IMR-90 (cell line): ENCODE results near the gene CAMTA1. TPM values are rescaled to one million over a fixed set of nuclear protein-coding genes. Genes with fewer than 3 reads are reported as not detected.

Source experiments
- ATAC-seq: fragments of 200-7000 bp; cut with Tn5 transposase; 2 replicates; pipeline ENCODE4 v1.9.1; 2020; ENCODE audit warnings: low read depth, mild to moderate bottlenecking, moderate library complexity
- BruUV-seq: library from RNA; stranded (reverse); fragments of 400-500 nt; replicated peaks from 2 replicates; lab custom pipeline; 2021; lab: Mats Ljungman, UMichigan
- CTCF ChIA-PET: fragments of 300-600 bp; formaldehyde crosslinking; extraction: SDS; loops from one replicate; lab custom pipeline; 2021; ENCODE audit warnings: antibody characterized with exemption; lab: Yijun Ruan, JAX
- POLR2A ChIA-PET: fragments of 300-600 bp; sonication (Branson Sonifier 250); formaldehyde crosslinking; loops from one replicate; lab custom pipeline; 2022; ENCODE audit warnings: antibody characterized with exemption; ENCODE audit not compliant: unreplicated experiment; lab: Charles Lee
- DNase-seq: peaks from one replicate; pipeline ENCODE4 v3.0.0; 2013
- H2AFZ ChIP-seq: replicated peaks from 2 replicates; pipeline ENCODE3; 2013; ENCODE audit warnings: low read length, mild to moderate bottlenecking; ENCODE audit not compliant: poor library complexity
- H2AK5ac ChIP-seq: 2 replicates; pipeline ENCODE4 v1.6.1; 2013; ENCODE audit warnings: low read depth, low read length, inconsistent platforms
- H2AK9ac ChIP-seq: replicated peaks from 2 replicates; pipeline ENCODE3; 2013; ENCODE audit warnings: mild to moderate bottlenecking, low read depth, low read length, moderate library complexity; ENCODE audit not compliant: poor library complexity
- H2BK120ac ChIP-seq: 2 replicates; pipeline ENCODE4 v1.6.1; 2013; ENCODE audit warnings: low read depth, low read length, inconsistent platforms
- H2BK15ac ChIP-seq: 3 replicates; pipeline ENCODE4 v1.6.1; 2013; ENCODE audit warnings: low read depth, low read length, inconsistent platforms
- H2BK20ac ChIP-seq: 2 replicates; pipeline ENCODE4 v1.6.1; 2013; ENCODE audit warnings: low read depth, mild to moderate bottlenecking, inconsistent platforms, low read length, moderate library complexity
- H2BK5ac ChIP-seq: 2 replicates; pipeline ENCODE4 v1.6.1; 2013; ENCODE audit warnings: mild to moderate bottlenecking, low read depth, low read length, inconsistent platforms; ENCODE audit not compliant: poor library complexity, severe bottlenecking
- H3K14ac ChIP-seq: replicated peaks from 2 replicates; pipeline ENCODE4 v1.6.1; 2013; ENCODE audit warnings: low read depth, low read length, inconsistent platforms
- H3K18ac ChIP-seq: 2 replicates; pipeline ENCODE4 v1.6.1; 2013; ENCODE audit warnings: low read depth, low read length, control low read depth
- H3K23ac ChIP-seq: 2 replicates; pipeline ENCODE4 v1.6.1; 2013; ENCODE audit warnings: low read depth, low read length, inconsistent platforms
- H3K27ac ChIP-seq: 2 replicates; pipeline ENCODE4 v1.5.1; 2013; ENCODE audit warnings: mild to moderate bottlenecking, control low read depth, low read length; ENCODE audit not compliant: insufficient read depth
- H3K27me3 ChIP-seq: 2 replicates; pipeline ENCODE4 v1.6.1; 2013; ENCODE audit warnings: low read length; ENCODE audit not compliant: control insufficient read depth, insufficient read depth
- H3K36me3 ChIP-seq: 2 replicates; pipeline ENCODE4 v1.6.1; 2013; ENCODE audit warnings: low read length, mixed read lengths; ENCODE audit not compliant: control insufficient read depth, insufficient read depth
- H3K4ac ChIP-seq: 2 replicates; pipeline ENCODE4 v1.6.1; 2013; ENCODE audit warnings: low read depth, low read length, inconsistent platforms
- H3K4me1 ChIP-seq: 2 replicates; pipeline ENCODE4 v1.6.1; 2013; ENCODE audit warnings: low read length, mixed read lengths; ENCODE audit not compliant: control insufficient read depth, insufficient read depth
- H3K4me2 ChIP-seq: 2 replicates; pipeline ENCODE4 v1.6.1; 2013; ENCODE audit warnings: low read depth, mild to moderate bottlenecking, control low read depth, low read length, moderate library complexity
- H3K4me3 ChIP-seq: 2 replicates; pipeline ENCODE4 v1.5.1; 2013; ENCODE audit warnings: low read depth, mild to moderate bottlenecking, control low read depth, low read length, moderate library complexity; ENCODE audit not compliant: insufficient read depth
- H3K56ac ChIP-seq: 2 replicates; pipeline ENCODE4 v1.6.1; 2013; ENCODE audit warnings: low read length, inconsistent platforms; ENCODE audit not compliant: insufficient read depth; ENCODE audit errors: extremely low read depth
- H3K79me1 ChIP-seq, 2 experiments: 2 replicates each; pipeline ENCODE4 v1.6.1; 2013; ENCODE audit warnings: low read length in 2 of 2, inconsistent platforms in 1 of 2, low read depth in 1 of 2
- H3K9ac ChIP-seq: 2 replicates; pipeline ENCODE4 v1.6.1; 2013; ENCODE audit warnings: low read depth, low read length, control low read depth
- H3K9me1 ChIP-seq: 2 replicates; pipeline ENCODE4 v1.6.1; 2013; ENCODE audit warnings: low read length, inconsistent platforms; ENCODE audit not compliant: insufficient read depth
- H3K9me3 ChIP-seq: 2 replicates; pipeline ENCODE4 v1.6.1; 2013; ENCODE audit warnings: low read length; ENCODE audit not compliant: control insufficient read depth, insufficient read depth
- H4K20me1 ChIP-seq: 2 replicates; pipeline ENCODE4 v1.6.1; 2013; ENCODE audit warnings: low read length, inconsistent platforms; ENCODE audit not compliant: insufficient read depth
- H4K5ac ChIP-seq: 2 replicates; pipeline ENCODE4 v1.6.1; 2013; ENCODE audit warnings: mild to moderate bottlenecking, low read depth, low read length, control low read depth
- H4K8ac ChIP-seq, 2 experiments: 2 replicates each; pipeline ENCODE4 v1.6.1; 2013; ENCODE audit warnings: low read depth in 2 of 2, low read length in 2 of 2, control low read depth in 1 of 2, inconsistent platforms in 1 of 2
- H4K91ac ChIP-seq: 2 replicates; pipeline ENCODE4 v1.6.1; 2013; ENCODE audit warnings: low read depth, low read length, inconsistent platforms; ENCODE audit not compliant: insufficient read depth
- FOS ChIP-seq: fragments of 150-350 bp; IDR thresholded peaks from 2 replicates; pipeline ENCODE4 v1.6.1; 2016; ENCODE audit warnings: low read depth, low read length
- MAFK ChIP-seq: IDR thresholded peaks from 2 replicates; pipeline ENCODE4 v1.6.1; 2012; ENCODE audit warnings: low read depth, low read length, improper control_type of control experiment
- MAZ ChIP-seq: IDR thresholded peaks from 2 replicates; pipeline ENCODE4 v1.6.1; 2012; ENCODE audit warnings: low read depth, mild to moderate bottlenecking, low read length, improper control_type of control experiment, moderate library complexity, borderline replicate concordance
- MXI1 ChIP-seq: IDR thresholded peaks from 2 replicates; pipeline ENCODE4 v1.6.1; 2012; ENCODE audit warnings: low read depth, mild to moderate bottlenecking, low read length, moderate library complexity, borderline replicate concordance
- POLR2A ChIP-seq: IDR thresholded peaks from 2 replicates; pipeline ENCODE4 v1.6.1; 2012; ENCODE audit warnings: mild to moderate bottlenecking, low read depth, low read length
- RAD21 ChIP-seq: IDR thresholded peaks from 2 replicates; pipeline ENCODE4 v1.6.1; 2012; ENCODE audit warnings: low read length, improper control_type of control experiment
- RCOR1 ChIP-seq: IDR thresholded peaks from 2 replicates; pipeline ENCODE4 v1.6.1; 2012; ENCODE audit warnings: mild to moderate bottlenecking, low read length, improper control_type of control experiment; ENCODE audit not compliant: insufficient replicate concordance
- RFX5 ChIP-seq: IDR thresholded peaks from 2 replicates; pipeline ENCODE4 v1.8.0; 2012; ENCODE audit warnings: low read depth, mild to moderate bottlenecking, low read length, moderate library complexity
- SMC3 ChIP-seq: fragments of 150-350 bp; IDR thresholded peaks from 2 replicates; pipeline ENCODE4 v1.6.1; 2016; ENCODE audit warnings: low read depth, mild to moderate bottlenecking, antibody characterized with exemption, low read length, moderate library complexity
- WGBS, 2 experiments: methylation state at CpG; one replicate each; pipeline versions ENCODE4 v1.1.5 to v1.1.7; 2013; ENCODE audit warnings: missing lambda C conversion rate in 2 of 2; ENCODE audit not compliant: insufficient read length in 1 of 2; ENCODE audit errors: extremely low coverage in 2 of 2; 5-methylcytosine and 5-hydroxymethylcytosine counted together
- dilution Hi-C: fragments of 300-500 bp; cut with HindIII; formaldehyde crosslinking; loops from one replicate; pipeline ENCODE4 v1.14.3; 2018; ENCODE audit warnings: low sequenced_read_pairs; ENCODE audit not compliant: unreplicated experiment
- in situ Hi-C: fragments of 300-500 bp; cut with MboI; formaldehyde crosslinking; loops from 3 replicates; pipeline ENCODE4 v1.14.3; 2019; ENCODE audit warnings: low sequenced_read_pairs, inconsistent platforms, mixed read lengths
- intact Hi-C: fragments of 100-400 bp; cut with micrococcal nuclease; formaldehyde crosslinking; loops from 2 replicates; pipeline ENCODE4 v1.10.0; 2022
- polyA plus RNA-seq, 3 experiments: library from polyadenylated mRNA; depleted of rRNA; stranded (reverse); fragments of >200 nt; gene quantifications; 2 replicates each; pipeline ENCODE4 v1.2.3, GENCODE V29; 2012; ENCODE audit warnings: low replicate concordance in 1 of 3
- total RNA-seq: library from RNA; depleted of rRNA; stranded (reverse); fragments of >200 nt; gene quantifications from 2 replicates; pipeline ENCODE4 v1.2.3, GENCODE V29; 2012
- TF ChIP-seq, protein P1 (sequence below): fragments of 150-350 bp; IDR thresholded peaks from 2 replicates; pipeline ENCODE4 v1.6.1; 2016; ENCODE audit warnings: low read depth, mild to moderate bottlenecking, low read length, moderate library complexity, borderline replicate concordance

Gene CAMTA1
- total and polyA plus RNA-seq, 2 of the 4 experiments (the other 2 are of a cell fraction) = 35.5 to 74.3 TPM

DNA sequence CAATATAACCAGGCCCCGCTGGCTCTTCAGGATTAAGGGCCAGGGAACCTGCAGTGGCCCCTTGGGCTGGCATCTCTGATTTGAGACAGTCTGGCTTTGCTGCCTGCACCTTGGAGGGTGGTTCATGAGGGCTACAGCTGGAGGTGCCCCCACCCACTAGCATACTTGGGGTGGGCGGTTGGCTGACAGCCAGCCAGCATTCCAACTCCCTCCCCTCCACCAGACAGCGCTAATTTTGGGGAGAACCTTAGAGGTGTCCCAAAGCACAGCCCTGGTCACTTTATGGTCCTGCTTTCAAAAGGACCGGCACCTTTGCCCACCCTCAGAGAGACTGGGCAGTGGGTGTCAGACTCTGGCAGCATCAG is 805.2 kb downstream of the CAMTA1 start:
- Histone ChIP-seq H3K36me3 (no peaks in the 10 kb centered on the region), H2BK20ac (no peak overlapping the region), H2AFZ (no peak overlapping the region), H2BK120ac (no peak overlapping the region), H3K18ac (no peak overlapping the region), H4K5ac (no peak overlapping the region), H3K27me3 (peaks cover 29% of the 10 kb centered on the region), H3K56ac (no peak overlapping the region), H3K9ac (no peak overlapping the region), H4K8ac (no peak overlapping the region), H3K27ac (no peak overlapping the region), H3K79me1 (no peaks in the 10 kb centered on the region), H2BK5ac (no peak overlapping the region), H3K9me3 (no peaks in the 10 kb centered on the region), H3K4me3 (no peak overlapping the region), H3K4me2 (no peak overlapping the region), H2AK9ac (no peak overlapping the region), H3K4ac (no peak overlapping the region), H2AK5ac (no peak overlapping the region), H4K20me1 (no peaks in the 10 kb centered on the region), H3K14ac (no peak overlapping the region), H3K9me1 (no peaks in the 10 kb centered on the region), H3K4me1 (no peaks in the 10 kb centered on the region), H3K23ac (no peak overlapping the region), H2BK15ac (no peak overlapping the region), H4K91ac (no peak overlapping the region)
- in situ Hi-C loops = no loop called here
- intact Hi-C loops = no loop called here
- DNase-seq (no peak), ATAC-seq (no peak)
- CTCF ChIA-PET = no interaction called here
- TF ChIP-seq POLR2A = no peak
- TF ChIP-seq MAZ = no peak
- no peak for TF ChIP-seq RCOR1
- TF ChIP-seq RFX5 = no peak
- no peak for TF ChIP-seq MAFK
- TF ChIP-seq RAD21 = no peak
- no peak for TF ChIP-seq MXI1
- TF ChIP-seq, protein P1, sequence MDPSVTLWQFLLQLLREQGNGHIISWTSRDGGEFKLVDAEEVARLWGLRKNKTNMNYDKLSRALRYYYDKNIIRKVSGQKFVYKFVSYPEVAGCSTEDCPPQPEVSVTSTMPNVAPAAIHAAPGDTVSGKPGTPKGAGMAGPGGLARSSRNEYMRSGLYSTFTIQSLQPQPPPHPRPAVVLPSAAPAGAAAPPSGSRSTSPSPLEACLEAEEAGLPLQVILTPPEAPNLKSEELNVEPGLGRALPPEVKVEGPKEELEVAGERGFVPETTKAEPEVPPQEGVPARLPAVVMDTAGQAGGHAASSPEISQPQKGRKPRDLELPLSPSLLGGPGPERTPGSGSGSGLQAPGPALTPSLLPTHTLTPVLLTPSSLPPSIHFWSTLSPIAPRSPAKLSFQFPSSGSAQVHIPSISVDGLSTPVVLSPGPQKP = no peak
- TF ChIP-seq SMC3 = no peak
- TF ChIP-seq FOS = no peak
- no TSS peak for BruUV-seq
- WGBS, 2 experiments = no CpG with 5 or more reads among the region's 4 CpGs
- POLR2A ChIA-PET = no interaction called here
- dilution Hi-C loops = no loop called here
